HepG2 (cell line): Measurements from ENCODE around the gene LEFTY2. TPM values are rescaled to one million over a fixed set of nuclear protein-coding genes. Genes with fewer than 3 reads are reported as not detected.
A peak's percentile ranks its signal among the peaks of the same experiment; 100 is the strongest.

Experiments used
- ARNTL ChIP-seq: sonication (generic); formaldehyde crosslinking; IDR thresholded peaks from 2 replicates; pipeline ENCODE4 v1.4.0; 2020; ENCODE audit warnings: mild to moderate bottlenecking, missing genetic modification reagents
- ATM ChIP-seq: fragments of 450-650 bp; IDR thresholded peaks from 2 replicates; pipeline ENCODE4 v1.7.1; 2017; ENCODE audit warnings: mild to moderate bottlenecking, borderline replicate concordance
- BCL3 ChIP-seq: sonication (generic); formaldehyde crosslinking; IDR thresholded peaks from 2 replicates; pipeline ENCODE4 v1.5.1; 2020; ENCODE audit warnings: mild to moderate bottlenecking, missing genetic modification reagents, moderate library complexity
- BRCA1 ChIP-seq: sonication (generic); formaldehyde crosslinking; IDR thresholded peaks from 2 replicates; pipeline ENCODE4 v1.4.0; 2020; ENCODE audit warnings: missing genetic modification reagents
- BRD4 ChIP-seq: sonication (generic); formaldehyde crosslinking; IDR thresholded peaks from 2 replicates; pipeline ENCODE4 v1.4.0; 2020; ENCODE audit warnings: missing genetic modification reagents
- CCDC6 ChIP-seq: sonication (generic); formaldehyde crosslinking; IDR thresholded peaks from 2 replicates; pipeline ENCODE4 v1.8.1; 2022; ENCODE audit warnings: mild to moderate bottlenecking, missing genetic modification reagents, moderate library complexity
- DDIT3 ChIP-seq: sonication (generic); formaldehyde crosslinking; IDR thresholded peaks from 2 replicates; pipeline ENCODE4 v1.4.0; 2020; ENCODE audit warnings: mild to moderate bottlenecking, missing genetic modification reagents
- GATAD2A ChIP-seq: IDR thresholded peaks from 2 replicates; pipeline ENCODE4 v1.6.1; 2016
- HOXA5 ChIP-seq: sonication (generic); formaldehyde crosslinking; IDR thresholded peaks from 2 replicates; pipeline ENCODE4 v1.4.0; 2020; ENCODE audit warnings: missing genetic modification reagents
- ISL2 ChIP-seq: sonication (generic); formaldehyde crosslinking; IDR thresholded peaks from 2 replicates; pipeline ENCODE4 v1.5.0; 2020; ENCODE audit warnings: missing genetic modification reagents
- KMT2A ChIP-seq: sonication (generic); formaldehyde crosslinking; IDR thresholded peaks from 2 replicates; pipeline ENCODE4 v1.4.0; 2020; ENCODE audit warnings: missing genetic modification reagents
- MAFK ChIP-seq, 2 experiments: IDR thresholded peaks in 1 of 2; conservative IDR thresholded peaks in 1 of 2; 2 replicates each; pipeline ENCODE4 v1.6.1; 2011; ENCODE audit warnings: improper control_type of control experiment in 2 of 2, low read length in 2 of 2
- PAX8 ChIP-seq: sonication (generic); formaldehyde crosslinking; IDR thresholded peaks from 2 replicates; pipeline ENCODE4 v1.8.0; 2022; ENCODE audit warnings: mild to moderate bottlenecking, missing genetic modification reagents, borderline replicate concordance
- RCOR2 ChIP-seq: IDR thresholded peaks from 2 replicates; pipeline ENCODE4 v1.6.1; 2016; ENCODE audit warnings: missing biosample characterization, missing genetic modification reagents
- RELA ChIP-seq: sonication (generic); formaldehyde crosslinking; IDR thresholded peaks from 2 replicates; pipeline ENCODE4 v1.4.0; 2020; ENCODE audit warnings: missing genetic modification reagents
- SP4 ChIP-seq: sonication (generic); formaldehyde crosslinking; IDR thresholded peaks from 2 replicates; pipeline ENCODE4 v1.8.1; 2023; ENCODE audit warnings: mild to moderate bottlenecking, missing genetic modification reagents
- STAG1 ChIP-seq: sonication (generic); formaldehyde crosslinking; IDR thresholded peaks from 2 replicates; pipeline ENCODE4 v1.4.0; 2020; ENCODE audit warnings: missing genetic modification reagents
- TBX2 ChIP-seq: sonication (generic); formaldehyde crosslinking; IDR thresholded peaks from 2 replicates; pipeline ENCODE4 v1.5.0; 2020; ENCODE audit warnings: missing genetic modification reagents, mild to moderate bottlenecking, borderline replicate concordance
- TCF7 ChIP-seq: sonication (generic); IDR thresholded peaks from 2 replicates; pipeline ENCODE4 v1.6.1; 2016; ENCODE audit warnings: antibody characterized with exemption, low read depth
- YEATS4 ChIP-seq: sonication (generic); formaldehyde crosslinking; IDR thresholded peaks from 2 replicates; pipeline ENCODE4 v1.4.0; 2020; ENCODE audit warnings: missing genetic modification reagents, borderline replicate concordance
- ZBTB49 ChIP-seq: sonication (generic); formaldehyde crosslinking; IDR thresholded peaks from 2 replicates; pipeline ENCODE4 v1.4.0; 2020; ENCODE audit warnings: missing genetic modification reagents, borderline replicate concordance
- ZFP36L2 ChIP-seq: sonication (generic); formaldehyde crosslinking; IDR thresholded peaks from 2 replicates; pipeline ENCODE4 v1.4.0; 2020; ENCODE audit warnings: missing genetic modification reagents
- ZNF510 ChIP-seq: sonication (generic); formaldehyde crosslinking; IDR thresholded peaks from 2 replicates; pipeline ENCODE4 v1.4.0; 2020; ENCODE audit warnings: low read depth, mild to moderate bottlenecking, missing genetic modification reagents
- ZNF569 ChIP-seq: sonication (generic); formaldehyde crosslinking; IDR thresholded peaks from 2 replicates; pipeline ENCODE4 v1.5.0; 2020; ENCODE audit warnings: mild to moderate bottlenecking, missing genetic modification reagents, moderate library complexity, borderline replicate concordance
- ZNF589 ChIP-seq: sonication (generic); formaldehyde crosslinking; conservative IDR thresholded peaks from 2 replicates; pipeline ENCODE4 v1.8.0; 2022; ENCODE audit warnings: mild to moderate bottlenecking, moderate library complexity, missing genetic modification reagents
- ZNF709 ChIP-seq: sonication (generic); formaldehyde crosslinking; IDR thresholded peaks from 2 replicates; pipeline ENCODE4 v1.5.0; 2020; ENCODE audit warnings: mild to moderate bottlenecking, missing genetic modification reagents
- ZNF740 ChIP-seq: sonication (generic); formaldehyde crosslinking; IDR thresholded peaks from 2 replicates; pipeline ENCODE4 v1.4.0; 2020; ENCODE audit warnings: missing genetic modification reagents
- ZNF83 ChIP-seq: sonication (generic); formaldehyde crosslinking; IDR thresholded peaks from 2 replicates; pipeline ENCODE4 v1.4.0; 2020; ENCODE audit warnings: missing genetic modification reagents, mild to moderate bottlenecking, borderline replicate concordance
- polyA plus RNA-seq, 8 experiments: library from polyadenylated mRNA; depleted of rRNA in 3 of 8; stranded (reverse) in 7 of 8; unstranded in 1 of 8; fragments of >200 nt; fragmentation: Illumina TruSeq in 4 of 8; extraction: Trizol in 4 of 8; gene quantifications; 2 replicates each; pipeline versions ENCODE4 v1.2.1 to v1.2.3, GENCODE V29; 2011 to 2016; ENCODE audit warnings: low read depth in 4 of 8, missing spikeins in 1 of 8, mixed read lengths in 1 of 8; ENCODE audit not compliant: insufficient read depth in 1 of 8
- total RNA-seq, 5 experiments: library from RNA; depleted of rRNA; stranded (reverse); fragments of >200 nt; fragmentation: Illumina TruSeq; extraction: Trizol; gene quantifications; 2 replicates each; pipeline ENCODE4 v1.2.3, GENCODE V29; 2016; ENCODE audit warnings: low read depth in 1 of 5

Gene LEFTY2
- total and polyA plus RNA-seq, 2 of the 13 experiments (the other 11 are each of a cell fraction or from before 2014, with no cell fraction given): 0.13 to 0.33 TPM

GRCh38 chr1:225911191-225912130 is 29.6 kb downstream of the LEFTY2 start (continued):
- TF ChIP-seq ZNF569 (CRISPR knock-in tag) (no peak), ZNF589 (CRISPR knock-in tag) (no peak), ISL2 (CRISPR knock-in tag) (0 out of 2 replicates have a peak, but pooled peaks have one; percentile 35), ZFP36L2 (CRISPR knock-in tag) (no peak), CCDC6 (CRISPR knock-in tag) (0 out of 2 replicates have a peak, but pooled peaks have one; percentile 26), RELA (CRISPR knock-in tag) (no peak), STAG1 (CRISPR knock-in tag) (peak; percentile 86), PAX8 (no peak), MAFK (conservative IDR thresholded peaks at IDR 0.05 in 1 of 2, IDR thresholded peaks at IDR 0.05 in 1 of 2; ENCODE audit: low read length in 2 of 2) (no peak), BRCA1 (CRISPR knock-in tag) (0 out of 2 replicates have a peak, but pooled peaks have one; percentile 52), ZNF740 (CRISPR knock-in tag) (no peak), HOXA5 (CRISPR knock-in tag) (0 out of 2 replicates have a peak, but pooled peaks have one; percentile 35), ATM (no peak), BRD4 (CRISPR knock-in tag) (peak; percentile 72; the same call in 1 of the 2 replicates), KMT2A (CRISPR knock-in tag) (0 out of 2 replicates have a peak, but pooled peaks have one; percentile 25), DDIT3 (CRISPR knock-in tag) (no peak), ZBTB49 (no peak), ZNF510 (CRISPR knock-in tag) (no peak), GATAD2A (CRISPR knock-in tag) (no peak), RCOR2 (CRISPR knock-in tag) (0 out of 2 replicates have a peak, but pooled peaks have one; percentile 14), ZNF83 (CRISPR knock-in tag) (no peak), ZNF709 (CRISPR knock-in tag) (no peak), YEATS4 (CRISPR knock-in tag) (peak; percentile 21; the same call in 1 of the 2 replicates), BCL3 (CRISPR knock-in tag) (no peak), SP4 (CRISPR knock-in tag) (no peak), TCF7 (no peak), ARNTL (no peak), TBX2 (CRISPR knock-in tag) (peak; percentile 27; the same call in 1 of the 2 replicates)
